ENCODE data around the gene CNOT6L.

DNA sequence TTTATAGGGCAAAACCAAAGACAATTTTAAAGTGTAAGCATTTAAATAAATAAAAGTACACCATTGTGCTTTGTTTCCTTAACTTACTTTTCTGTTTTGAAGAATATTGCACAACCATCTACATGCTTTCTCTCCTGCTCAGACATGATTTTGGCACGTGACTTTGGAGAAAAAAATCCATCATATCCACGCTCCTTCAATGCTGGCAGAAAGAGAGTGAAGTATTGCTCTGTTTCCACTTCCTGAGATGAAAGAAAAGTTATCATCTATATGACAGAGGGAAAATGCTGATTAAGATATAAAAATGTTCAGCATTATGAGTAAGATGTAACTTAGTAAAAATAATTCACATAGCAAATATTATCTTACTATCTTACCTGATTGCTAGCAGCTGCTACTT lies 77.1 kb downstream of the CNOT6L start:
- TF ChIP-seq CTCF (IDR thresholded peaks at IDR 0.05) (no peak), EP300 (IDR thresholded peaks at IDR 0.05) (no peak), POLR2A (IDR thresholded peaks at IDR 0.05) (no peak)

All from tibial nerve (tissue), 4 donors.